ENCODE results near the gene LINGO1.

Gene LINGO1

GRCh38 chr15:77613814-77614213, 18.9 kb downstream of the LINGO1 start:
- DNase-seq = no peak

- DNase-seq = no peak
Measured at GRCh38 chr15:77612958-77613601, 19.6 kb downstream of the LINGO1 start.

DNA sequence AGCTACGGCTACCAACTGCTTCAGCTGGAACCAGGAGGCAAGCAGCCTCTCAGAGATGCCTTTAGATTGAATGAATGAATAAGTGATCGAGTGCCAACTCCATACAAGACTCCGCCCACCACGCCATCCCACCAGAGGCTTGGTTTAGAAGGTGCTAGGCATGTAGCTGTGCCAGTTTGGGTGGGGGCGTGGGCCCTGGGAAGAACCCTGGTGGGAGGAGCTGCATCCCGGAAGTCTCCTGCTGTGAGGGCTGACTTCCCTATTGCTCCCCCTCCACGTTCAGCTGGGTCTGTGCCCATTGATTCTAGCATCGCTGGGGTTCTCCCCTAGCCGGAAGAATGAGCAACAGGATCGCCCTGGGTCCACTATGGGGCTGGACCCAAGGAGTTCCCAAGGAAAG, 20.9 kb downstream of the LINGO1 start:
- DNase-seq = no peak

- DNase-seq = no peak
Measured at GRCh38 chr15:77610731-77611130, 22.0 kb downstream of the LINGO1 start.

GRCh38 chr15:77609558-77609957, 23.2 kb downstream of the LINGO1 start:
- no peak for DNase-seq

DNA sequence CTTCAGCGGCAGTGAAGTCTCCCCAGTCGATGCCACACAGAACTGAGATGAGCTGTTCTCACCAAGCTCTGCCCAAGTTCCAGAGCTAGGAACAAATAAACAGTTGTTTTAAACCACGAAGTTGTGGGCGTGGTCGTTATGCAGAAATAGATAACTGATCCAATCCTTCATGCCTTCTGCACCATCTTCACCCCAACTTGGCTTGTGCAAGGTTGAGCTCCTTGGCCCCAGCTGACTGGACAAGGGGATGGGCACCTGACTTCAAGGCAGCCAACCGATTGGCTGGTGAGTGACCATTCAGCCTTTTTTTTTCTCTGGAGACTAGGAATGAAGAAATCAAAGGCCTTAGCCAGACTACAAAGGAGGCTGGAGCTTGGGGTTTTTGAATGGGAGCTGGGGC, 23.9 kb downstream of the LINGO1 start:
- no peak for DNase-seq

DNA sequence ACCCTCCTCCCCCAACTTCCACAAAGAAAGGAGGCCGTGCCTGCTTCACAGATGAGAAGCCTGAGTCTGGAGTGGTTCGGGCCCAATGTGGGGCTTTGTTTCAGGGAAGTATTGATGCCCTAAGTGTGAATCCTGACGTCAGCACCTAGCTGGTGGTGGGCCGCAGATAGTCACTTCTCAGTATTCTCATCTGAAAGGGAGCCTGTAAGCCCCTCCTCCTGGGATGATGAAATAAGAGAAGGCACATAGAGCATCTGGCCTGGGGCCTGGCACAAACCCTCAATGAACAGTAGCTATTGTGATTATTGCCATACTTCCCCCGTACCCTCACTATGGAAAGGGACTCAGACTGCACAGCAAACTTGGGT, 24.8 kb downstream of the LINGO1 start:
- no peak for DNase-seq

GRCh38 chr15:77607111-77607893, 25.4 kb downstream of the LINGO1 start:
- DNase-seq = no peak

GRCh38 chr15:77606142-77607034, 26.3 kb downstream of the LINGO1 start:
- no peak for DNase-seq

DNA sequence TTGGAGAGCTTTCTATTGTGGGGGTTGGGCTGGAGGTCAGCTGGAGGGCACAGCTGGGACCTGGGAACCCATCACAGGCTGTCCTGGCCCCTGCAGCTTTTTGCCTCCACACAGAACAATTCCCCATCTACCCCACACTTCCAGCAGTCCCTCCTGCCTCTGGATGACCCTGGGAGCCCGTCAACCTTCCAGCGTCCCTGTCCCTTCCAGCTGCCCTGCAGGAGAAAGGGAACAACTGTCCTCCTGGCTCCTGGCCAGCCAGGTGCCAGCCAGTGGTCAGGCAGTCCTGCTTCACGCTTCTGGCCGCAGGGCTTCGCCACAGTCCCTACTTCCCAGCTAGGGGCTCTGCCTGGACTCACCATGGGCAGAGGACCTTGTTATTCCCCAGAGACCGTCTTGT, 27.2 kb downstream of the LINGO1 start:
- DNase-seq = no peak

GRCh38 chr15:77604973-77605372, 27.7 kb downstream of the LINGO1 start:
- DNase-seq = no peak

GRCh38 chr15:77603611-77604336, 28.9 kb downstream of the LINGO1 start:
- no peak for DNase-seq

DNA sequence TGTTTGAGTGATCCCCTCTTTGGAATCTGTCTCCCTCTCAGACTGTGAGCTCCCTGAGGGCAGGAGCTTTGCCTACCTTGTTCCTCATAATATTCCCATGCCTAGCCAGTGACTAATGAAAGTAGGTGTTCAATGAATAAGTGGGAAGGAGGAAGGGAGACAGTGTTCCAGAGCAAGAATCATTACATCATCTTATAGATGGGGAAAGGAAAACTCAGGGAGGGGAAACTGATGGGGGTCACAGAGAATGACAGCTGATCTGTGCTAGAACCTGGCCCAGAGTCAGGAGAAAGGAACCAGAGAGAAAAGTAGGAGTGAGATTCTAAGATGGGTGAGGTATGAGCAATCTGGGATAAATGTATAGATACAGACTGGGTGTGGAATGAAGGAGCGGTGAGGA, 29.9 kb downstream of the LINGO1 start:
- DNase-seq = no peak

DNA sequence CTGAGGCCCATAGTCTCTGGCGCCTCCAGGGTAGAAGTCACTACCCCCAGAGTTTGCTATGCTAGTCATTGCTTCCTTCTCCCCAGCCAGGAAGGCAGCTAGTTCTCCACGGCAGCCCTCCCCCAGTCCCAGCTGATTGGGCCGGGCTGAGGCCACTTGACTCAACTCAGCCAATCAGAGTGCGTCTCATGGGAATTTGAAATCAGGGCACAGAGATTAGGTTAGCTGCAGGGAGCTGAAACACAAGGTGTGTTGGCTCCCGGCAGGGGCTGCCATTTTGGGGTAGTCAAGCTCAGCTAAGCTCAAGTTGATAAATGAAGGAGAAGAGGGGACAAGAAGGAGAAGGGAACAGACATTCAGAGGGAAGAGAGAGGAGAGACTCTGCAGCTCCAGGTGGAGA, 32.8 kb downstream of the LINGO1 start:
- DNase-seq = no peak

DNA sequence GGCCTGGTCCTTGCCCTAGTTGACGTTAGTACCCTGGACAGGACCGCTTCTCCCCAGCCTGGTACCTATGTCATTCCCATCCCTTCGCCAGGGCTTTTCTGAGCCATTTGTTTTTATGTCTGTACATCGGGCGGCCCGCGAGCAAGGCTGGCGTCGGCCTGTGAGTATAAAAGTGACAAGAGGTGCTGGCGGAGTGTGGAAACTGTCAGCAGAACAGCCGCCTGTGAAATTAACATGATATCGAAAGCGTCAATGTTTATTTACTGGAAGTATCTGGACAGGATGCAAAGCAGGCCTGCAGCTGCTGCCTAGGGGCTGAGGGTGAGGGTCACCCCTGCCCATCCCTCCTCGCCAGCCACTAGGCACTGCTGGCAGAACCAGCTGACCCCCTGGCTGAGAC, 33.4 kb downstream of the LINGO1 start:
- no peak for DNase-seq

- no peak for DNase-seq
Measured at GRCh38 chr15:77598644-77599043, 34.1 kb downstream of the LINGO1 start.

- DNase-seq = no peak
Measured at GRCh38 chr15:77597804-77598453, 34.8 kb downstream of the LINGO1 start.

- DNase-seq = no peak
Measured at GRCh38 chr15:77596821-77597803, 35.6 kb downstream of the LINGO1 start.

- no peak for DNase-seq
Measured at GRCh38 chr15:77595231-77595630, 37.5 kb downstream of the LINGO1 start.

DNA sequence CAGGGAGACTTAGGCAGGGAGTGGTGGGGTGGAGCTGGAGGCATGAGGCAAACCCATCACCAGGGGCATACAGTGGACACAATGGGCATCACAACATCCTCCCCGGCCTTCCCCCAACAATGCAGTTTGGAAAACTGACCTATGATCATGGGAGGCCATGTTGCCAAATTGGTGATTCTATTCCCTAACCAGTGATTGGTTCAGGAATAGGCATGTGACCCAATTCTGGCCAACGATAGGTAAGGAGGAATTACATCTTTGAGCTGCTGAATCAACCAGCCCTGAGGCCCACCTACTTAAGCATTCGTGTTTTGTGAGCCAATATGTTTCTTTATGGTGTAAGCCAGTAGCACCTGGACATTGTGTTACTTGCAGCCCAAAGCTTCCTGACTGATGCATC, 40.0 kb downstream of the LINGO1 start:
- no peak for DNase-seq

DNA sequence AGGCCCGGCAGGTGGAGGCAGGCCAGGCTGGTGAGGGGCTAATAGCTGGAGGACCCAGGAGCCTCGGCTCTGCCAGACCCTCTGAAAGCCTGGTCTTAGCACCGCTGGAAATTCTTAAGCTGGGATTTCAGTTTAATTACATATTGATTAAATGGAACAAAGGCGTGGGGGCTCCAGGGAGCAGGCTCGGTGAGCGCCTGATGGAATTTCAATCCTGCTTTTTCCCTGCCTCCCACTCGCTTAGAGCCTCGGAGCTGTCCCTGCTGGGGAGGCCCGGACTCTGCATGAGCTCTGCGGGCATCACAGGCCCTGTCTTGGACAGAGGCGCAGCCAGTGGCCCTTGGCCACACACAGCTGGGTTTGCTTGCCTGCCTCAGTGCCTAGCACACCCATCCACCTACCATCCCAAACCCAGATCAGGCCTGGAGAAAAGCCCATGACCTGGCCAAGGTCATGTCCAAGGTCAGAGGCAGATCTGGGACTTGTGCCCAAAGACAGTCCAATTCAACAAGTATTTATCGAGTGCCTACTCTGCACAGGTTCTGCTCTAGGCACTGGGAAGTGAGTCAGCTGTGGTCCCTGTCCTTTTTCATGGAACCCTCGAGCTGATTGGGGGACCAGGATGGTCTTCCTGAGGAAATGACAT, 40.6 kb downstream of the LINGO1 start:
- no peak for DNase-seq

Measured in stimulated activated CD4-positive, alpha-beta T cell treated with anti-CD3 and anti-CD28 coated beads, Interleukin-4, amount 100 ng/mL, for 24 hours (primary cell).